Muscle layer of duodenum (tissue), 2 donors: ENCODE data around the gene C10orf143.

ENCODE experiments used
- H3K27ac ChIP-seq: one replicate; pipeline ENCODE4 v1.7.0; 2013; ENCODE audit warnings: mild to moderate bottlenecking, low read length
- H3K27me3 ChIP-seq: one replicate; pipeline ENCODE4 v1.7.0; 2013; ENCODE audit warnings: low read depth, mild to moderate bottlenecking, control low read depth, low read length
- H3K36me3 ChIP-seq, 2 donors: one replicate each; pipeline ENCODE4 v1.7.0; 2013; ENCODE audit warnings: low read length in 2 of 2, control low read depth in 1 of 2, mild to moderate bottlenecking in 1 of 2; ENCODE audit not compliant: insufficient read depth in 2 of 2, control insufficient read depth in 1 of 2
- H3K4me1 ChIP-seq, 2 donors: one replicate each; pipeline ENCODE4 v1.7.0; 2013; ENCODE audit warnings: low read length in 2 of 2, mild to moderate bottlenecking in 2 of 2, control low read depth in 1 of 2, moderate library complexity in 1 of 2; ENCODE audit not compliant: insufficient read depth in 2 of 2, control insufficient read depth in 1 of 2
- H3K4me3 ChIP-seq, 2 donors: one replicate each; pipeline ENCODE4 v1.7.0; 2013; ENCODE audit warnings: low read length in 2 of 2, low read depth in 1 of 2, mild to moderate bottlenecking in 1 of 2
- H3K9me3 ChIP-seq, 2 donors: one replicate each; pipeline ENCODE4 v1.7.0; 2013; ENCODE audit warnings: low read length in 2 of 2, control low read depth in 1 of 2, mild to moderate bottlenecking in 1 of 2; ENCODE audit not compliant: control insufficient read depth in 1 of 2
- donor health status: healthy.

The C10orf143 gene

DNA sequence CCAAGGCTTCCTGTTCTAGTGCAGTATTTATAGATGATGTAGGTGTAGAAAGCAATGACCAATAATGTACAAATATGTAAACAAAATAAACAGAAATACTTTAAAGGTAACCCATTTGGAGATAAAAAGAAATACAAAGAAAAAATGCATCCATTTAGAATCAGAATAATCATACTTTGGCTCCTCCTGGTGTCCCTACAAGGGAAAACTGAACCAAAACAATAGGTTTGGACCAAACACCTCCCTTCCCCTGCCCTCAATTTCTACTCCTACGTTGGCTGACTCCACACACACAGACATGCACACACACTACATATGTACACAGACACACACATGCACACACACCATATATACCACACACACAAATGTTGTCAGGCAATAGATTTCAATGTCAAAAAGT, 36.0 kb downstream of the C10orf143 start:
- H3K27me3 ChIP-seq, result no peaks in the 10 kb centered on the region
- no peaks in the 10 kb centered on the region for H3K9me3 ChIP-seq
- H3K36me3 ChIP-seq, result peaks cover 0 to 17% of the 10 kb centered on the region in 2 donors
- H3K4me3 ChIP-seq, result no peak overlapping the region
- no peaks in the 10 kb centered on the region for H3K4me1 ChIP-seq
- no peak overlapping the region for H3K27ac ChIP-seq

DNA sequence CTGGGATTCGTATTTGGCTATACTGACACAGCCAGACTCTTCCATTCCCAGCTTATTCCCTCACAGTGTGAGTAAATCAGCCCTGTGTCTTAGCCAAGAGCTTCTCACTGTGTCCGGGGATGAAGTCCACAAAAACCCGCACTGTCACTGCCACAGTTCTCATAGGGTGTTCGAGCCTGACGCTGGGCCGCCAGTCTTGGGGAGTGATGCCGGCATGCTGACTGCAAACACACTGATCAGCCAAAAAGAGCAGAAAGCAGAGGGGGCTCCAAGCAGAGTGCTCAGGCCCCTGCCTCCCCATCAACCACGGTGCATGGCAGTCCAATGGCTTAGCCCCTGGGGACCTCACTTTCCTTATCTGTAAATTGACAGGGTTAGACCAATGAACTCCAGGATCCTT, 36.7 kb downstream of the C10orf143 start:
- no peak overlapping the region for H3K4me3 ChIP-seq
- no peaks in the 10 kb centered on the region for H3K4me1 ChIP-seq
- H3K36me3 ChIP-seq, result peaks cover 0 to 17% of the 10 kb centered on the region in 2 donors
- H3K9me3 ChIP-seq, result no peaks in the 10 kb centered on the region
- H3K27me3 ChIP-seq, result no peaks in the 10 kb centered on the region
- H3K27ac ChIP-seq, result no peak overlapping the region

DNA sequence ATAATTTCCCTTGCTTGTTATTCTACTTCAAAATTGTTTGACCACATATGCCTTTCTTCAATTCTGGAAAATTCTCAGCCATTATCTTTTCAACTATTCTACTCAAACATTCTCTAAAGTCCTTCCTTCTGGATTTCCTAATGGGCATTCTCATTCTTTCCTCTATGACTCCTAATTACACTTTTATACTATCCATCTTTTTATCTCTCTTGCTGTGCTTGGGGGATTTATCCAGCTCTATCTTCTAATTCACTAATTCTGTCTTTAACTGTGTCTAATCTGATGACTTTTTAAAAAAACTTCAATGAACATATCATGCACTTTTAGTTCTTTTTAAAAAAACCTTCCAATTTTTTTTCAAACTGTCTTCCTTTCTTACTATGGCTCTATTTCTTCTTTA, 38.4 kb downstream of the C10orf143 start:
- Histone ChIP-seq H3K36me3 (peaks cover 0 to 12% of the 10 kb centered on the region in 2 donors), H3K9me3 (no peaks in the 10 kb centered on the region), H3K27me3 (no peaks in the 10 kb centered on the region), H3K4me3 (no peak overlapping the region), H3K27ac (no peak overlapping the region), H3K4me1 (no peaks in the 10 kb centered on the region)

DNA sequence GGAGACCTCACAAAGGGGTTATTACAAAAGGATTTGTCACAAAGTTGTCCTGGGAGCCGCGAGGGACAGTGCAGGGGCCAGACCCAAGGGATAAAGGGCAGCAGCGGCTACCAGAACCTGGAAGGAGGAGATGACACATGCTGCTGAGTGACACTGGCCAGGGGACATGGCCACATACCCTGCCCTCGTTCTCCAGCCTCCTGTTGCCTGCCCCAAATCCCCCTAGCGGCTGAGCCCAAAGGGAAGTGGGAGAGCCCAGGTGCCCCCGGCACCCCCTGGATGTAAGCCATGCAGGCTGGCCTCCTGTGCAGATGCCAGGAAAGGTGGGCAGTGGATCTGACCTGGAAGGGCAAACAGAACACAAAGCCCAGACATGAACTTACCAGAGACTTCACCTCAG, 42.7 kb downstream of the C10orf143 start:
- H3K9me3 ChIP-seq, result no peaks in the 10 kb centered on the region
- no peak overlapping the region for H3K27ac ChIP-seq

DNA sequence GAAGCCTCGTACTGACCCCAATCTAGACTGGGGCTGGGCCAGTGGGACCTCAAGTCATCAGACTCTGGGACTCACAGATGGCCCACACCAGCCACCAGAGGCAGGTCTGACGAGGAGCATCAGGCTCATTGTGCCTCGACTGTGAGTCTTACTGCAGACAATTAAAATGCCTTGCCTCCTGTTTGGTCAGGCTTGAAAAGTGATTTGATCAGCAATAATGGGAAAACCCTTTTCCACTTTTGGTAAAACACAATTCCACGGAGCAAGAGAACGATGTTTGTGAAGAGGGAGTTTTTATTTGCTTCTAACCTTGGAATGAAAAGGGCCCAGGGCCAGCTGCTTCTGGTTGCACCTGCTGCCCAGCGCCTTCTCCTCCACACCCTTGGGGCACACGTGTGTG, 43.9 kb downstream of the C10orf143 start:
- Histone ChIP-seq H3K36me3 (peaks cover 0 to 8% of the 10 kb centered on the region in 2 donors), H3K9me3 (no peaks in the 10 kb centered on the region)

More for the DNA sequence above, 42.7 kb downstream of the C10orf143 start:
- Histone ChIP-seq H3K4me1 (no peaks in the 10 kb centered on the region), H3K27me3 (no peaks in the 10 kb centered on the region), H3K36me3 (peaks cover 0 to 4% of the 10 kb centered on the region in 2 donors), H3K4me3 (no peak overlapping the region)

DNA sequence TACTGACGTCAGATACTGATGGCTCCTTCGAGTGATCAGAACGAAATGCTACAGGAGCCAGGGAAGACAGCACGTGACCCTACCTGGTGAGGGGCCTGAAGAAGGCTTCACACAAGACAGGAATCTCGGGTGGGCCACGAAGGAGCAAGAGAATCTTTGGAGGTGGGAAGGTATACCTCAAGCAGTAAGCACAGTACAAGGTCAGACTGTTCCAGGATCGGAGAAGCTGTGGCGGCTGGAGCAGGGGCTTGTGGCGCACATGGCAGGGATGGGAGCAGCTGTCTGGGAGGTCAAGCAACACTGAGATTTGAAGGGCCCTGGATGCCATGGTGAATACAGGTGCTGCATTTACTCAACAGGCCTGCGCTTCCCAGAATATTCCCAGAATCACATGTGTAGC, 45.4 kb downstream of the C10orf143 start:
- no peak overlapping the region for H3K4me3 ChIP-seq
- H3K27ac ChIP-seq, result no peak overlapping the region
- H3K27me3 ChIP-seq, result no peaks in the 10 kb centered on the region
- no peaks in the 10 kb centered on the region for H3K9me3 ChIP-seq
- H3K4me1 ChIP-seq, result no peaks in the 10 kb centered on the region
- H3K36me3 ChIP-seq, result peaks cover 0 to 8% of the 10 kb centered on the region in 2 donors

More for the DNA sequence above, 43.9 kb downstream of the C10orf143 start:
- Histone ChIP-seq H3K4me3 (no peak overlapping the region), H3K27ac (no peak overlapping the region), H3K27me3 (no peaks in the 10 kb centered on the region), H3K4me1 (no peaks in the 10 kb centered on the region)

DNA sequence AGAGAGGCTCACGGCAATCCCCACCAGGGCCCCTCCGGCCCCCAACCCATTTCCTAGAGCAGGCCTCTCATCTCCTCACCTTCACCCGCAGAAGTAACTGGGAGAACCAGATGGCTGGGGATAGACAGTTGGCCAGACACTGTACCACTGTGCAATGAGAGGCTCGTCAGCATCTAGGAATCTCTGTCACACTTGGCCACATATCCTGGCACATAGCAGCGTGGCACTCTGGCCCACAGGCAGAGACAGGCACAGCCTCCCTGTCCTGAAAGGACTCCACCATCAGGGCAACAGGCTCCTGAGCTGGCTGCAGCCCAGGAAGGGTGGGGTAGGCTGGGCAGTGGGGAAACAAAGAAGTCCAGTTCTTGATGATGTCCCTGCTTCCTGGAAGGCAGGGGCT, 45.8 kb downstream of the C10orf143 start:
- Histone ChIP-seq H3K4me1 (no peaks in the 10 kb centered on the region), H3K36me3 (peaks cover 0 to 8% of the 10 kb centered on the region in 2 donors), H3K4me3 (no peak overlapping the region), H3K27me3 (no peaks in the 10 kb centered on the region), H3K27ac (no peak overlapping the region), H3K9me3 (no peaks in the 10 kb centered on the region)

DNA sequence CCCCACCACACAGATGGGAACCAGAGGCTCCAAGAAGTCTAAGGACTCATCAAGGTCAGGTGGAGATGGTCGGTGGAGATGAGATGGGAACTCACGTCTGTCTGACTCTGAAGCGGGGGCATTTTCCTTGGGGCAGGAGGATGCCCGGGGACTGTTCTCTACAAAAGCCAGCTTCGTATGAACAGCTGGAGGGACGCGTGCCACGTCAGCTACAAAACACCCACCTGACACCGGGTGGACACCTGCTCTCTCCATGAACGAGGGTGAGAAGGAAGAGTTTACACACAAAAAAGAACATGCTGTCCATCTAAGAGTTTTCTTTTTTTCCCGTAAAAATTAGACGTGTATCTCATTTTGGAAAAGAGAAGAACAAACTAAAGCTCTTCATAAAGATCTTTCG, 47.7 kb downstream of the C10orf143 start:
- Histone ChIP-seq H3K9me3 (no peaks in the 10 kb centered on the region), H3K36me3 (peaks cover 0 to 8% of the 10 kb centered on the region in 2 donors), H3K4me1 (no peaks in the 10 kb centered on the region), H3K4me3 (no peak overlapping the region), H3K27ac (no peak overlapping the region), H3K27me3 (no peaks in the 10 kb centered on the region)

DNA sequence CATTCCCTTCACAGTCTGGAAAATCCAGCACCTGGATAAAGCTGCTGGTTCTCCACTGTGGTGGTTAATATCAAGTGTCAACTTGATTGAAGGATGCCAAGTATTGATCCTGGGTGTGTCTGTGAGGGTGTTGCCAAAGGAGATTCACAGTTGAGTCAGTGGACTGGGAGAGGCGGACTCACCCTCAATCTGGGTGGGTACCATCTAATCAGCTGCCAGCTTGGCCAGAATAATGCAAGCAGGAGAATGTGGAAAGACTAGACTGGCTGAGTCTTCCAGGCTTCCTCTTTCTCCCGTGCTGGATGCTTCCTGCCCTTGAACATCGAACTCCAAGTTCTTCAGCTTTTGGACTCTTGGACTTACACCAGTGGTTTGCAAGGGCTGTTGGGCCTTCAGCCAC, 48.4 kb downstream of the C10orf143 start:
- no peaks in the 10 kb centered on the region for H3K4me1 ChIP-seq
- no peak overlapping the region for H3K27ac ChIP-seq
- no peaks in the 10 kb centered on the region for H3K27me3 ChIP-seq
- no peak overlapping the region for H3K4me3 ChIP-seq
- peaks cover 0 to 8% of the 10 kb centered on the region in 2 donors for H3K36me3 ChIP-seq
- no peaks in the 10 kb centered on the region for H3K9me3 ChIP-seq

DNA sequence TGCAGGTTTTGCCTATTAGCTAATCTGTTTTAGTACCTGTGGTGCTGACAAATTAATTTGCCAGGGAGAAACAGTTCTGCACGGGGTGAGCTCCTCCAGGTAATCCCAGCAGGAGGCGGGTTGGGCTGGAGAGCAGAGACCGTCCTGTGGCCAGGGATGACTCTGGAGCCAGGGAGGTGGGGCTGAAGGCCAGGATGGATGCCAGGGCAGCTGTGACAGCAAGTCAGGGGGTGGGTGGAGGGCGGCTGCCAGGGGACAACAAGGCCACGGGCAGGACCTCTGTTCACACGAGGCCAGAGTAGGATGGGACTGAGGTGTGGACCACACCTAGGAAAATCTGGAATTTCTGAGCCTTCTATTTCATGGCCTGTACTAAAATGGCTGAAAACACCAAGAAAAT, 48.9 kb downstream of the C10orf143 start:
- Histone ChIP-seq H3K4me1 (no peaks in the 10 kb centered on the region), H3K27ac (no peak overlapping the region), H3K27me3 (no peaks in the 10 kb centered on the region), H3K9me3 (no peaks in the 10 kb centered on the region), H3K4me3 (no peak overlapping the region), H3K36me3 (peaks cover 0 to 8% of the 10 kb centered on the region in 2 donors)

DNA sequence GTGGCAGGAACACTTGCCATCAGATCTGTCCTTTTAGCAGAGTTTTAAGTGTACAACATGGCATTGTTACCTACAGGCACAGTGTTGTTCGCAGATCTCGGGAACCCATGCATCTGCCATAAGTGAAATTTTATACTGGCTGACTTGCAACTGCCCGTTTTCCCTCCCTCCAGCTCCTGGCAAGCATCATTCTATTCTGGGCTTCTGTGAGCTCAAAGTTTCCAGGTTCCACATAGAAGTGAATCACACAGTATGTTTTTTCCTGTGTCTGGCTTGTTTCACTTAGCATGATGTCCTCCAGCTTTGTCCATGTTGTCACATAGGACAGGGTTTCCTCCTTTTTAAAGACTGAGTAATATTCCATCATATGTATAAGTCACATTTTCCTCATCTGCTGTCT, 56.6 kb downstream of the C10orf143 start:
- Histone ChIP-seq H3K27me3 (no peaks in the 10 kb centered on the region), H3K36me3 (no peaks in the 10 kb centered on the region), H3K4me3 (no peak overlapping the region), H3K9me3 (no peaks in the 10 kb centered on the region), H3K4me1 (no peaks in the 10 kb centered on the region), H3K27ac (no peak overlapping the region)

DNA sequence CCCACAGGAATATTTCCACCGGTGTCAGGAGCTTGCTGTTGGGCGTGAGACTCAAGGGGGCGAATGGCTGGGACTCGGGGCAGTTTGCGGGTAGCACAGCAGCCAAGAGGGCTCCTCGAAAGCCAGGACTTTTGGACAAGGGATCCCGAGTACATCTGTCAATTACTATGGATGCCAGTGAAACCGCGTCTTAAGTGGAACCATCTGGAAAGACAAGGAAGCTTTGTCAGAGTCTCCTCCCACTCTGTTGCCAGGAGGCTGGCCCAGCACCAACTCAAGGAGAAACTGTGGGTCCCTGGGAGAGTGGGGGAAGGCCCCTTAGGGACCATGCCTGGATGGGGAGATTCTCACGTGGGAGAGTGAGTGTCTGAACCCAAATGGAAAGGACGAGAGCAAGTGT, 57.1 kb downstream of the C10orf143 start:
- Histone ChIP-seq H3K4me1 (no peaks in the 10 kb centered on the region), H3K27me3 (no peaks in the 10 kb centered on the region), H3K27ac (no peak overlapping the region), H3K9me3 (no peaks in the 10 kb centered on the region), H3K4me3 (no peak overlapping the region), H3K36me3 (no peaks in the 10 kb centered on the region)
